Stimulated activated naive CD4-positive, alpha-beta T cell (primary cell): Measurements from ENCODE around the gene IFITM5.
A peak's percentile ranks its signal among the peaks of the same experiment; 100 is the strongest.

Experiments
- DNase-seq, 6 experiments: peaks; one replicate each; lab custom pipeline; 2025; lab: John Stamatoyannopoulos, UW

IFITM5 gene

DNA sequence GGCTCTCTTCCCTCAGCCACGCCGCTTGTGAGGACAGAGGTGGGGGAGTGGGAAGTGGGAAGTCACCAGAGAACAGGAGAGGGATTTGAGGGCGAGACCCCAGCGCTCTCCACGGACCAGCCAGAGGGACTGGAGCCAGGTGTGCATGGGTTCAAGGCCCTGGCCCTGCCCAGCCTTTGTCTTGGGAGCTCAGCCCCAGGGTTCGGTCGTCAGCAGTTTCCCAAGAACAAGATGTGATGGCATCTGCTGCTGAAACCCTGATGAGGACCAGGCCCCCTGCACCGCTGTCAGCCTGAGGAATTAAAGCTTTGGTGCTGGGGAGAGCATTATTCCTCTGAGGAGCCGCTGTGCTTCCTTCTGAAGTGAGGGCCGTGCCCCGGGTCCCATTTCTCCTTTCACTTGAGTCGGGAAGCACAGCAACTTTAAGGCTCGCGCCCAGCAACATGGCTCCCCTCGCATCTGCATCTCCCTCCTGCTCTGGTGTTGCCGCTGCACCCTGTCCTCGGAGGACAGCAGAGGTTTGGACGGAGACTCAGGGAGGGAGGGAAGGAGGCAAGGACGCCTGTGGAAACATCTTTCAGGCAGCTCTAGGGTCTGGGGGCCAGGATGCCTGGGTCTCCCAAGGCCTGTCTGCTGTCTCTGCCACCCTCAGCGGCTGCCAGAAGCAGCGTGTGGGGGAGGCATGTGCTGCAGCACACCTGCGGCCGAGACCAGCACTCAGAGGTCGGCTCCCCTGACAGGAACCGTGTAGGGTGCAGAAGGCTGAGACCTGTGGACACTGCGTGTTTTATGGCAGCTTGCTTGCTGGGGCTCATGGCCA is 3.8 kb downstream of the IFITM5 start:
- DNase-seq, result no peak

GRCh38 chr11:294780-295179 is 4.5 kb downstream of the IFITM5 start:
- no peak for DNase-seq

GRCh38 chr11:293852-294661 is 5.3 kb downstream of the IFITM5 start:
- DNase-seq, result no peak

DNA sequence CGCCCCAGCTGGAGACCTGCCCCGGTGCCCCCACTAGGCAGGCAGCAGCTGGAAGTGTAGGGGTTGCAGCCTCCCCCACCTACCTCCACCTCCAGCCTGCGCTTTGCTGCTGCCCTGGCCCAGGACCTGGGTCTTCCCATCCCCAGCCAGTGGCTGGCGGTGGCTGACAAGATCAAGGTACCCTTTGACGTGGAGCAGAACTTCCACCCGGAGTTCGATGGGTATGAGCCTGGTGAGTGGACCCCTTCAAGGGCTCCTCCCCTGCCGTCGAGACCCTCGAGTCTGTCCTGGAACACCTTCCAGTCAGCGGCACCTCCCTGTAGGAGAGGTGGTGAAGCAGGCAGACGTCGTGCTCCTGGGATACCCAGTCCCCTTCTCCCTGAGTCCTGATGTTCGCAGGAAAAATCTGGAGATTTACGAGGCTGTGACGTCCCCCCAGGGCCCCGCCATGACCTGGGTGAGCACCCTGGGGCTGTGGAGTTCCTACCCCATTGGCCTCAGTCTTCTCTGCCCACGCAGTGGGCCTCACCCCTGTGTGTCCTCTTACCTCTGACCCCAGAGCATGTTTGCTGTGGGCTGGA is 6.0 kb downstream of the IFITM5 start:
- no peak for DNase-seq

DNA sequence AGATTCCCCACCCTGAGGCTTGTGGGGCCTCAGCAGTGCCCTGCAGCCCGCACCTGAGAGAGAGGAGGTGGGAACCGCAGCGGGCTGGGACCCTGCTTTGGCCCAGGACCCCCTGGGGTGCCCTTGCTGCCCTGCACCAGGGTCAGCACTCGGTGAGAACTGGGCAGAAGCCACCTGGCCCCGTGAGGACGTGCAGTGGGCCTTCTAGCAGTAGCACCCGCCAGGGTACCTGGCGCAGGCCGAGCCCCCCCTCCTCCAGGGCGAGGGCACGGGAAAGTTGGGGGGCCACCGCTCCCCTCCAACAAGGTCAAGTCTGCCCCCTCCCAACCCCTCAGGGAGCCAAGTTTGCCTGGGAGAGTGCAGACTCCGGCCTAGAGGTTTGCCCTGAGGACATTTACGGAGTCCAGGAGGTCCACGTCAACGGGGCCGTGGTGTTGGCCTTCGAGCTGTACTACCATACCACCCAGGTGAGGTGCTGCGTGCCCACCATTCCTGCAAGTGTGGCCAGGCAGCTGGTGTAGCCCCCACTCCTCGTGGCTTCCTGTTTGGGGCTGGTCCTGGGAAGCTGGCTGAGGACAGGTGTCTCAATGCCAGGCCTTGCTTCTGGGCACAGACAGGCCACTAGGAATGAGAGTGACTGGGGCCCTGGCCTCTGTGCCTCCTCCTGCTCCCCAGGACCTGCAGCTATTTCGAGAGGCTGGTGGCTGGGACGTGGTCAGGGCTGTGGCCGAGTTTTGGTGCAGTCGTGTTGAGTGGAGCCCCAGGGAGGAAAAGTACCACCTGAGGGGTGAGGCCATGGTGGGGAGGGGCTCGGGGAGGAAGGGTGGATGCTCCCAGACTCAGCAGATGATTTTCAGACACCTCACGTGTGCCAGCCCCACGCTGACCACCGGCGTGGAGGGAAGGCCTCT is 6.9 kb downstream of the IFITM5 start:
- no peak for DNase-seq

- no peak for DNase-seq
Observed at GRCh38 chr11:291281-292210, 7.8 kb downstream of the IFITM5 start.

- DNase-seq, result no peak
Observed at GRCh38 chr11:290621-291231, 8.6 kb downstream of the IFITM5 start.

- DNase-seq, result peak in 2 of 6 experiments; percentile 46 to 70
Observed at GRCh38 chr11:289712-290620, 9.4 kb downstream of the IFITM5 start.

DNA sequence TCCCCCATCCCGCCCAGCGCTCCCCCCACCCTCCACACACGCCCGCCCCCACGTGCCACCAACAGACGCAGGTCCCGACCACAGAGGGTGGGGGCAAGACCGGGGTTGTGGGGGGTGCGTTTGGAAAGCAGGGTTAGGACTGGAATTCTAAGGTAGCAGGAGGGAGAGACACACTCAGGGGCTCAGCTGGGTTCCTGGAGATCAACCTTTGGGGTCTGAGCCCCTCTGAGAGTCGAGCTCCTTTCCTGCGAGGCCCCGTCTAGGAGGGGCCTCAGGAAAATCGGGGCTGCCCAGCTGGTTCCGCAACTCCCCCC is 10.0 kb downstream of the IFITM5 start:
- peak; percentile 29 to 72 (median 50) for DNase-seq

DNA sequence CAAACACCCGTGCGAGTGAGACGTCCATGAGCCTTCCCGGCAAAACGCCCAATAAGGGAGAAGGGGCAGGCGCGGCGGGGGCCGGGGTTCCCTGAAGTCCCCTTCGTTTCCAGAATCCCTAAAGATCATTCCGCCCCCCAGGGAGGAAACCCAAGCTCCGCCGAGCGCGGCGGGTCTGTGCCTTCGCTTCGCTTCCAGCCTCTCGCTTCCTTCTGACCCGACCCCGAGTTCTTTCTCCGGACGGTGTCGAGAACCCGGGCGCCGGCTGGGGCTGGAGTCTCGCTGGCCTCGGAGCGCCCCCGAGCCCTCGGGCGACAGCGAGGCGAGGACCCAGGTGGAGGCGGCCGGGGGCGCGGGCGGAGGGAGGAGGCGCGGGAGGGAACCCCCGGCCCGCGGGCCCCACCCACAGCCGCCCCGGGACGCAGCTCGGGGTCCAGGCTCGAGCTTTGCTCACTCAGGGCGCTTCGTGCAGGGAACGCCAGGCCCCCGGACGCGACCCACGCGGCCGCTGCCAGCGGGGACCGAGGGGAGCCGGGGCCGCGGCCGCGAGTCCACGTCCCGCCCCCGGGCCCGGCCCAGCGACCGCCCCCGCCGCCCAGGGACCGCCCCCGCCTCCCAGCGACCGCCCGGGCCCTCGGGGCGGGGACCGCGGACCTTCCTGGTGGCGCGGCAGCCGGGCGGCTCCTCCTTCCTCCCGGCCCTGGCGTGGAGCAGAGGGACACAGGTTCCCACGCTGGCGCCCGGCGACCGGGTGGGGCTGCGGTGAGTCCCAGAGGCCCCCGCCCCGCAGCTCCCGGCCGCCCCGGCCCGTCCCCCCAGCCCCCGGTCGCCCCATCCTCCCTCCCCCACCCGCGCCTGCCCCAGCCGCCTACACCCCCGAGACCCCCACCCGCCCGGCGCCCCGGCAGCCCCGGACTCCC is 10.6 kb downstream of the IFITM5 start, which contains the start of gene PGGHG:
PGGHG (plus strand) TSS at position 649 of the 920 bp plus-strand sequence. CDS start 691 bp downstream, outside the sequence.
- peak in 5 of 6 experiments; percentile 49 to 64 (median 61) for DNase-seq

GRCh38 chr11:287821-288477 is 11.4 kb downstream of the IFITM5 start:
- peak in 3 of 6 experiments; percentile 81 to 83 (median 83) for DNase-seq

DNA sequence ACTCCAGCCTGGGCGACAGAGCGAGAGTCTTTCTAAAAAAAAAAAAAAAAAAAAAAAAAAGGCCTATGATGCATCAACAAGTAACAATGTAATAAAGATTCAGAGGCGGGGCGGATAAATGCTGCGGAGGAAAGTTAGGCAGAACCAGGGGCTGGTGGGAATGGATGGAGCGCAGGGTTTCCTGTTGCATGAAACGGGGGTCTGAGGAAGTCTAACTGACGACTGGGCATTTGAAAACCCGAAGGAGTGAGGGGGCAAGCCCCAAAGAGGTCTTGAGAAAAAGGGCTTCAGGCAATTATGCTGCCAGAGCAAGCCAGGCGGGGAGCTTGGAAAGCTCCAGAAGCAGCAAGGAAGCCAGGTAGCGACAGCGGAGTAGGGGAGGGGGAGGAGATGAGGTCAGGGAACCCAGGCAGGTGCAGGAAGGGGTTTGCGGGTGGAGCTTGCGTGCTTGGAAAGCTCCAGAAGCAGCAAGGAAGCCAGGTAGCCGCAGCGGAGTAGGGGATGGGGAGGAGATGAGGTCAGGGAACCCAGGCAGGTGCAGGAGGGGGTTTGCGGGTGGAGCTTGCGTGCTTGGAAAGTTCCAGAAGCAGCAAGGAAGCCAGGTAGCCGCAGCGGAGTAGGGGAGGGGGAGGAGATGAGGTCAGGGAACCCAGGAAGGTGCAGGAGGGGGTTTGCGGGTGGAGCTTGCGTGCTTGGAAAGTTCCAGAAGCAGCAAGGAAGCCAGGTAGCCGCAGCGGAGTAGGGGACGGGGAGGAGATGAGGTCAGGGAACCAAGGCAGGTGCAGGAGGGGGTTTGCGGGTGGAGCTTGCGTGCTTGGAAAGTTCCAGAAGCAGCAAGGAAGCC is 12.1 kb downstream of the IFITM5 start:
- peak; percentile 78 to 88 (median 83) for DNase-seq

DNA sequence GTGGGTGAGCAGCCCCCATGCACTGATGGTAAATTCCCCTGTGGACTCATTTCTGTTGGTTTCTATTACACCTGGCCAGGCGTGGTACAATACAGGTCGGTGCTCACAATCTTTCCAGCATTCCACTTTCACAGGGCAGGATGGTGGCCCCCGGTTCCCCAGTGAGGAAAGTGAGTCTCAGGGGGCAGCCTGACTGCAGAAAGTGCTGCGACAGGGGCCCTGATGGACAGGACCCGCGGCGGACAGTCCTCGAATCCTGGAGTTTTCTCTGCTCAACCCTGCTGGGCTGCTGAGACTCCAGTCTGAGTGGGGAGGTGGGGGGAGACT is 13.5 kb downstream of the IFITM5 start:
- no peak for DNase-seq

DNA sequence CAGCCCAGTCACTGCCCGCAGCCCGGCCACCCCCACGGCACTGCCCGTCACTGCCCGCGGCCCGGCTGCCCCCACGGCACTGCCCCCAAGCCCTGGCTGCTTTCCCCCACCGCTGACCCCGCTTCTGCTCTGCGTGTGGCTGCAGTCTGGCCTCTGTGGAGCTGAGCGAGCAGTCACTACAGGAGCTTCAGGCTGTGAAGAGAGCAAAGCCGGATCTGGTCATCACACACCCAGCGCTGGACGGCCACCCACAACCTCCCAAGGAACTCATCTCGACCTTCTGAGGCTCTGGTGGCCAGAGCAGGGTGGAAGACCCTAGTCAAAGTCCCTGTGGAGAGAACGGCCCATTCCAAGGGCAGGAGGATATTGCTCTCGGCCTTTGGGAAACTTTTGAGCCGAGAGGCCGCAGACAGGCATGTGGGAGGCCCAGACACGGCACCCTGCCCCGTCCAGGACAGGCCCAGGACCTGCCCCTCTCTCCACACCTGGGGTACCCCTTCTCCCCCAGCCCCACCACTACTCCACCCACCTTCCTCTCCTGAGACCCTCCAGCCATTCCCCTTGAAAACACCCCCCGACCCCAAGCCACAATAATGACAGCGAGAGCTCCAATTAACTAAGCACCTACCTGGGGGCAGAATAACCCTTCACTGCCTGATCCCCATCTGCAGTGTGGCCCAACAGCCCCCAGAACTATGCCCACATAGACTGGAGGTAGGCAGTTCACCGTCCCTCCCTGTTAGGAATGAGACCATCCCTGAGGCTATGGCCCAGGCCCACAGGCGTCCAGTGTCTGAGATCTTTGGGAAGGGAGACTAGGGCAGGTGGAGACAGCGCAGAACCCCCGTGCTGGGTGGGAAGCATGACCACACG is 14.1 kb downstream of the IFITM5 start:
- DNase-seq, result no peak
